GM12875 (cell line): ENCODE data around the gene PRPF19.

ENCODE experiments used
- H3K4me3 ChIP-seq: one replicate; pipeline ENCODE4 v1.5.1; 2011; ENCODE audit warnings: low read depth, low read length, control low read depth
- CTCF ChIP-seq: IDR thresholded peaks from 2 replicates; pipeline ENCODE4 v1.5.1; 2011; ENCODE audit warnings: low read depth, mild to moderate bottlenecking, control low read depth, inconsistent platforms, low read length, moderate library complexity, borderline replicate concordance; ENCODE audit not compliant: insufficient read depth

The PRPF19 gene

GRCh38 chr11:60852117-60852981 lies 54.0 kb downstream of the PRPF19 start:
- H3K4me3 ChIP-seq = no peak overlapping the region
- TF ChIP-seq CTCF = no peak

- no peak for TF ChIP-seq CTCF
Observed at GRCh38 chr11:60851327-60852104, 54.9 kb downstream of the PRPF19 start.

GRCh38 chr11:60849641-60850520 lies 56.5 kb downstream of the PRPF19 start:
- no peak for TF ChIP-seq CTCF
- no peak overlapping the region for H3K4me3 ChIP-seq

More at GRCh38 chr11:60851327-60852104, 54.9 kb downstream of the PRPF19 start:
- H3K4me3 ChIP-seq = no peak overlapping the region

- no peak overlapping the region for H3K4me3 ChIP-seq
- TF ChIP-seq CTCF = no peak
Observed at GRCh38 chr11:60848714-60849151, 57.7 kb downstream of the PRPF19 start.

- H3K4me3 ChIP-seq = no peak overlapping the region
- TF ChIP-seq CTCF = no peak
Observed at GRCh38 chr11:60847896-60848295, 58.5 kb downstream of the PRPF19 start.

GRCh38 chr11:60847281-60847680 lies 59.1 kb downstream of the PRPF19 start:
- no peak overlapping the region for H3K4me3 ChIP-seq
- TF ChIP-seq CTCF = no peak
